ENCODE measurements around the gene DAZL. TPM values are rescaled to one million over a fixed set of nuclear protein-coding genes. Genes with fewer than 3 reads are reported as not detected.

The DAZL gene
- total RNA-seq, 1 donor from 2014 or later = not detected

- H3K27me3 Mint-ChIP-seq (ENCODE audit: low read depth) = peaks cover 16% of the 10 kb centered on the region
- no peak overlapping the region for H3K4me3 Mint-ChIP-seq (ENCODE audit: low read depth)
- H3K4me1 Mint-ChIP-seq (ENCODE audit: low read depth) = peaks cover 4% of the 10 kb centered on the region
- H3K27ac Mint-ChIP-seq = no peak overlapping the region
- intact Hi-C loops (cut with micrococcal nuclease) = no loop called here
- H3K36me3 Mint-ChIP-seq (ENCODE audit: low read depth) = no peaks in the 10 kb centered on the region
- no peaks in the 10 kb centered on the region for H3K9me3 Mint-ChIP-seq
- no peak for DNase-seq (ENCODE audit: low spot score)
These were observed 3.6 kb upstream of the DAZL start for GRCh38 chr3:16608816-16609215.

- H3K9me3 Mint-ChIP-seq = no peaks in the 10 kb centered on the region
- no peak for DNase-seq (ENCODE audit: low spot score)
- no peaks in the 10 kb centered on the region for H3K36me3 Mint-ChIP-seq (ENCODE audit: low read depth)
- peaks cover 4% of the 10 kb centered on the region for H3K4me1 Mint-ChIP-seq (ENCODE audit: low read depth)
- no peak overlapping the region for H3K27ac Mint-ChIP-seq
- peaks cover 16% of the 10 kb centered on the region for H3K27me3 Mint-ChIP-seq (ENCODE audit: low read depth)
- intact Hi-C loops (cut with micrococcal nuclease) = no loop called here
- no peak overlapping the region for H3K4me3 Mint-ChIP-seq (ENCODE audit: low read depth)
These were observed 2.5 kb upstream of the DAZL start for GRCh38 chr3:16607718-16608117.

GRCh38 chr3:16606398-16606797, 1.2 kb upstream of the DAZL start:
- peaks cover 24% of the 10 kb centered on the region for H3K27me3 Mint-ChIP-seq (ENCODE audit: low read depth)
- no peak for DNase-seq (ENCODE audit: low spot score)
- H3K36me3 Mint-ChIP-seq (ENCODE audit: low read depth) = no peaks in the 10 kb centered on the region
- no peaks in the 10 kb centered on the region for H3K9me3 Mint-ChIP-seq
- no peak overlapping the region for H3K27ac Mint-ChIP-seq
- no peak overlapping the region for H3K4me3 Mint-ChIP-seq (ENCODE audit: low read depth)
- peaks cover 4% of the 10 kb centered on the region for H3K4me1 Mint-ChIP-seq (ENCODE audit: low read depth)
- intact Hi-C loops (cut with micrococcal nuclease) = no loop called here

GRCh38 chr3:16605966-16606365, 743 bp upstream of the DAZL start:
- Mint-ChIP-seq H3K4me1 (ENCODE audit: low read depth) (peaks cover 7% of the 10 kb centered on the region), H3K27ac (no peak overlapping the region), H3K9me3 (no peaks in the 10 kb centered on the region), H3K4me3 (ENCODE audit: low read depth) (no peak overlapping the region), H3K36me3 (ENCODE audit: low read depth) (no peaks in the 10 kb centered on the region), H3K27me3 (ENCODE audit: low read depth) (peaks cover 22% of the 10 kb centered on the region)
- DNase-seq (ENCODE audit: low spot score) = no peak
- intact Hi-C loops (cut with micrococcal nuclease) = no loop called here

- Mint-ChIP-seq H3K36me3 (ENCODE audit: low read depth) (no peaks in the 10 kb centered on the region), H3K27me3 (ENCODE audit: low read depth) (peaks cover 35% of the 10 kb centered on the region), H3K4me3 (ENCODE audit: low read depth) (no peak overlapping the region), H3K9me3 (no peaks in the 10 kb centered on the region), H3K4me1 (ENCODE audit: low read depth) (peaks cover 8% of the 10 kb centered on the region), H3K27ac (no peak overlapping the region)
- no peak for DNase-seq (ENCODE audit: low spot score)
- intact Hi-C loops (cut with micrococcal nuclease) = no loop called here
These were observed 790 bp downstream of the DAZL start for GRCh38 chr3:16604433-16604832.

GRCh38 chr3:16601537-16602005, 3.7 kb downstream of the DAZL start:
- H3K27me3 Mint-ChIP-seq (ENCODE audit: low read depth) = peaks cover 47% of the 10 kb centered on the region
- H3K4me3 Mint-ChIP-seq (ENCODE audit: low read depth) = no peak overlapping the region
- DNase-seq (ENCODE audit: low spot score) = no peak
- H3K36me3 Mint-ChIP-seq (ENCODE audit: low read depth) = no peaks in the 10 kb centered on the region
- intact Hi-C loops (cut with micrococcal nuclease) = loop anchor here (1.0 kb wide), 2 partner anchors 632 to 812 kb away; no protein-coding TSS in a partner anchor
- H3K27ac Mint-ChIP-seq = no peak overlapping the region
- no peaks in the 10 kb centered on the region for H3K9me3 Mint-ChIP-seq
- H3K4me1 Mint-ChIP-seq (ENCODE audit: low read depth) = peaks cover 20% of the 10 kb centered on the region

- H3K4me1 Mint-ChIP-seq (ENCODE audit: low read depth) = peaks cover 26% of the 10 kb centered on the region
- intact Hi-C loops (cut with micrococcal nuclease) = loop anchor here (1.0 kb wide), 2 partner anchors 632 to 812 kb away; no protein-coding TSS in a partner anchor
- peak; percentile 50 for DNase-seq (ENCODE audit: low spot score)
- H3K4me3 Mint-ChIP-seq (ENCODE audit: low read depth) = no peak overlapping the region
- H3K36me3 Mint-ChIP-seq (ENCODE audit: low read depth) = no peaks in the 10 kb centered on the region
- H3K27ac Mint-ChIP-seq = no peak overlapping the region
- H3K27me3 Mint-ChIP-seq (ENCODE audit: low read depth) = peaks cover 47% of the 10 kb centered on the region
- H3K9me3 Mint-ChIP-seq = no peaks in the 10 kb centered on the region
These were observed 4.3 kb downstream of the DAZL start for GRCh38 chr3:16600780-16601536.

GRCh38 chr3:16599694-16600093, 5.5 kb downstream of the DAZL start:
- no peak overlapping the region for H3K27ac Mint-ChIP-seq
- peaks cover 32% of the 10 kb centered on the region for H3K4me1 Mint-ChIP-seq (ENCODE audit: low read depth)
- H3K4me3 Mint-ChIP-seq (ENCODE audit: low read depth) = no peak overlapping the region
- H3K9me3 Mint-ChIP-seq = no peaks in the 10 kb centered on the region
- intact Hi-C loops (cut with micrococcal nuclease) = loop anchor here (5.0 kb wide), 3 partner anchors 243 to 292 kb away; no protein-coding TSS in a partner anchor
- H3K36me3 Mint-ChIP-seq (ENCODE audit: low read depth) = no peaks in the 10 kb centered on the region
- no peak for DNase-seq (ENCODE audit: low spot score)
- H3K27me3 Mint-ChIP-seq (ENCODE audit: low read depth) = peaks cover 49% of the 10 kb centered on the region

- peak overlapping the region; percentile 41 for H3K4me3 Mint-ChIP-seq (ENCODE audit: low read depth)
- H3K4me1 Mint-ChIP-seq (ENCODE audit: low read depth) = peaks cover 32% of the 10 kb centered on the region
- H3K27me3 Mint-ChIP-seq (ENCODE audit: low read depth) = peaks cover 54% of the 10 kb centered on the region
- intact Hi-C loops (cut with micrococcal nuclease) = loop anchor here (1.0 to 5.0 kb wide), 9 partner anchors 200 to 586 kb away; partner anchors contain the start of genes DPH3 and OXNAD1
- DNase-seq (ENCODE audit: low spot score) = no peak
- peak overlapping the region; percentile 46 for H3K27ac Mint-ChIP-seq
- H3K9me3 Mint-ChIP-seq = no peaks in the 10 kb centered on the region
- H3K36me3 Mint-ChIP-seq (ENCODE audit: low read depth) = no peaks in the 10 kb centered on the region
These were observed 8.7 kb downstream of the DAZL start for GRCh38 chr3:16596352-16597032.

GRCh38 chr3:16595778-16596177, 9.4 kb downstream of the DAZL start:
- Mint-ChIP-seq H3K9me3 (no peaks in the 10 kb centered on the region), H3K27me3 (ENCODE audit: low read depth) (peaks cover 53% of the 10 kb centered on the region), H3K4me1 (ENCODE audit: low read depth) (peaks cover 30% of the 10 kb centered on the region), H3K36me3 (ENCODE audit: low read depth) (no peaks in the 10 kb centered on the region), H3K4me3 (ENCODE audit: low read depth) (peak overlapping the region; percentile 41), H3K27ac (peak overlapping the region; percentile 46)
- DNase-seq (ENCODE audit: low spot score) = no peak
- intact Hi-C loops (cut with micrococcal nuclease) = loop anchor here (1.0 to 5.0 kb wide), 9 partner anchors 201 to 587 kb away; partner anchors contain the start of genes DPH3 and OXNAD1

- Mint-ChIP-seq H3K27me3 (ENCODE audit: low read depth) (peaks cover 43% of the 10 kb centered on the region), H3K9me3 (no peaks in the 10 kb centered on the region), H3K27ac (no peak overlapping the region)
These were observed 15.2 kb downstream of the DAZL start for GRCh38 chr3:16589867-16590624.

GRCh38 chr3:16589120-16589519, 16.1 kb downstream of the DAZL start:
- intact Hi-C loops (cut with micrococcal nuclease) = no loop called here
- H3K27ac Mint-ChIP-seq = no peak overlapping the region
- no peak overlapping the region for H3K4me3 Mint-ChIP-seq (ENCODE audit: low read depth)
- no peaks in the 10 kb centered on the region for H3K9me3 Mint-ChIP-seq
- peaks cover 15% of the 10 kb centered on the region for H3K4me1 Mint-ChIP-seq (ENCODE audit: low read depth)
- no peaks in the 10 kb centered on the region for H3K36me3 Mint-ChIP-seq (ENCODE audit: low read depth)
- no peak for DNase-seq (ENCODE audit: low spot score)
- peaks cover 41% of the 10 kb centered on the region for H3K27me3 Mint-ChIP-seq (ENCODE audit: low read depth)

More at GRCh38 chr3:16589867-16590624, 15.2 kb downstream of the DAZL start:
- no peak for DNase-seq (ENCODE audit: low spot score)
- intact Hi-C loops (cut with micrococcal nuclease) = no loop called here
- Mint-ChIP-seq H3K4me1 (ENCODE audit: low read depth) (peaks cover 14% of the 10 kb centered on the region), H3K36me3 (ENCODE audit: low read depth) (no peaks in the 10 kb centered on the region), H3K4me3 (ENCODE audit: low read depth) (no peak overlapping the region)
